GM19467 (cell line): ENCODE data around the gene ATP8B1.
"Not testable (repeated sequence)": the region's sequence is repeated elsewhere in the genome, so short reads cannot be mapped to it uniquely, and the experiment has no call there.

ENCODE experiments used
- ATAC-seq: cut with Tn5 transposase; IDR thresholded peaks from one replicate; pipeline ENCODE4 v1.9.1; 2021; ENCODE audit warnings: mild to moderate bottlenecking, moderate library complexity; ENCODE audit not compliant: unreplicated experiment

Gene ATP8B1

GRCh38 chr18:57803103-57803969 is at the start of gene ATP8B1:
Gene ATP8B1, minus strand, starts transcription at chr18:57803315. Its CDS starts 71,508 bp downstream, at chr18:57731807.
- peak; percentile 44 for ATAC-seq

GRCh38 chr18:57850063-57850462 is 46.9 kb upstream of the ATP8B1 start:
- ATAC-seq = no peak

- ATAC-seq = not testable (repeated sequence)
Observed at GRCh38 chr18:57848374-57848773, 45.3 kb upstream of the ATP8B1 start.

GRCh38 chr18:57847431-57847830 is 44.3 kb upstream of the ATP8B1 start:
- ATAC-seq = not testable (repeated sequence)

GRCh38 chr18:57846258-57846657 is 43.1 kb upstream of the ATP8B1 start:
- ATAC-seq = no peak

- ATAC-seq = no peak
Observed at GRCh38 chr18:57845605-57846074, 42.5 kb upstream of the ATP8B1 start.

GRCh38 chr18:57844319-57844718 is 41.2 kb upstream of the ATP8B1 start:
- ATAC-seq = no peak

GRCh38 chr18:57843386-57843785 is 40.3 kb upstream of the ATP8B1 start:
- no peak for ATAC-seq

GRCh38 chr18:57841568-57841967 is 38.5 kb upstream of the ATP8B1 start:
- ATAC-seq = peak; percentile 45

GRCh38 chr18:57839942-57840381 is 36.8 kb upstream of the ATP8B1 start:
- ATAC-seq = no peak

GRCh38 chr18:57837917-57838548 is 34.9 kb upstream of the ATP8B1 start:
- ATAC-seq = peak; percentile 74

GRCh38 chr18:57836557-57836956 is 33.4 kb upstream of the ATP8B1 start:
- ATAC-seq = no peak

- ATAC-seq = no peak
Observed at GRCh38 chr18:57835904-57836303, 32.8 kb upstream of the ATP8B1 start.

GRCh38 chr18:57834616-57835015 is 31.5 kb upstream of the ATP8B1 start:
- no peak for ATAC-seq

- peak; percentile 43 for ATAC-seq
Observed at GRCh38 chr18:57833441-57834101, 30.5 kb upstream of the ATP8B1 start.

GRCh38 chr18:57832730-57833129 is 29.6 kb upstream of the ATP8B1 start:
- ATAC-seq = no peak

- no peak for ATAC-seq
Observed at GRCh38 chr18:57831597-57832377, 28.7 kb upstream of the ATP8B1 start.

GRCh38 chr18:57827646-57828045 is 24.5 kb upstream of the ATP8B1 start:
- ATAC-seq = no peak

GRCh38 chr18:57826252-57826651 is 23.1 kb upstream of the ATP8B1 start:
- ATAC-seq = no peak

- not testable (repeated sequence) for ATAC-seq
Observed at GRCh38 chr18:57820583-57820982, 17.5 kb upstream of the ATP8B1 start.
